GM12878 (cell line): ENCODE results near the gene IDS. TPM values are rescaled to one million over a fixed set of nuclear protein-coding genes. Genes with fewer than 3 reads are reported as not detected.
"Not testable (repeated sequence)": the region's sequence is repeated elsewhere in the genome, so short reads cannot be mapped to it uniquely, and the experiment has no call there.

Experiments used
- ATAC-seq: fragments of 200-7000 bp; cut with Tn5 transposase; 3 replicates; pipeline ENCODE4 v1.9.1; 2020; ENCODE audit warnings: mild to moderate bottlenecking, moderate library complexity
- BruUV-seq: library from RNA; stranded (reverse); fragments of 400-500 nt; replicated peaks from 2 replicates; lab custom pipeline; 2021; lab: Mats Ljungman, UMichigan
- CTCF ChIA-PET: fragments of 300-600 bp; sonication (Branson Sonifier 250); formaldehyde crosslinking; extraction: SDS; loops from one replicate; lab custom pipeline; 2021; ENCODE audit warnings: inconsistent platforms; lab: Yijun Ruan, JAX
- POLR2A ChIA-PET: fragments of 350-600 bp; formaldehyde crosslinking; extraction: SDS; loops from one replicate; lab custom pipeline; 2021; ENCODE audit warnings: inconsistent platforms; lab: Charles Lee
- RAD21 ChIA-PET: fragments of 300-600 bp; sonication (Branson Sonifier 250); formaldehyde crosslinking; loops from one replicate; lab custom pipeline; 2023; ENCODE audit warnings: antibody characterized with exemption; ENCODE audit not compliant: unreplicated experiment; lab: Charles Lee
- SMC1A ChIA-PET: fragments of 300-600 bp; sonication (Branson Sonifier 250); formaldehyde crosslinking; loops from one replicate; lab custom pipeline; 2023; ENCODE audit not compliant: unreplicated experiment, uncharacterized antibody; lab: Charles Lee
- DNase-seq: peaks from one replicate; pipeline ENCODE4 v3.0.0-alpha.2; 2011; ENCODE audit warnings: low read depth, low spot score
- FAIRE-seq: peaks from 3 replicates; lab custom pipeline; 2011; peaks lifted over from hg19 to GRCh38; lab: Jason Lieb, UNC
- H2AFZ ChIP-seq: 2 replicates; pipeline ENCODE4 v1.6.0; 2011; ENCODE audit warnings: low read depth, low read length, control low read depth; ENCODE audit not compliant: control insufficient read depth
- H3K27ac ChIP-seq: 2 replicates; pipeline ENCODE4 v1.5.1; 2011; ENCODE audit warnings: control low read depth; ENCODE audit not compliant: control insufficient read depth, insufficient read depth
- H3K27me3 ChIP-seq, 2 experiments: replicated peaks in 1 of 2; 2 replicates each; pipeline versions ENCODE4 v1.6.0 to v1.6.1; 2011; ENCODE audit warnings: low read length in 1 of 2; ENCODE audit not compliant: control insufficient read depth in 2 of 2, insufficient read depth in 2 of 2
- H3K36me3 ChIP-seq, 2 experiments: 2 replicates each; pipeline ENCODE4 v1.5.1; 2011; ENCODE audit warnings: low read length in 1 of 2; ENCODE audit not compliant: control insufficient read depth in 2 of 2, insufficient read depth in 2 of 2
- H3K4me1 ChIP-seq: 2 replicates; pipeline ENCODE4 v1.6.1; 2011; ENCODE audit warnings: mild to moderate bottlenecking, low read length, moderate library complexity, mixed read lengths; ENCODE audit not compliant: control insufficient read depth, insufficient read depth
- H3K4me2 ChIP-seq: 2 replicates; pipeline ENCODE4 v1.6.0; 2011; ENCODE audit warnings: control low read depth; ENCODE audit not compliant: control insufficient read depth, insufficient read depth
- H3K4me3 ChIP-seq: fragments of 200-600 bp; sonication (generic); 2 replicates; pipeline ENCODE4 v1.5.1; 2016
- H3K79me2 ChIP-seq: 2 replicates; pipeline ENCODE4 v1.6.0; 2011; ENCODE audit warnings: low read length; ENCODE audit not compliant: control insufficient read depth, insufficient read depth
- H3K9ac ChIP-seq: 2 replicates; pipeline ENCODE4 v1.8.0; 2011; ENCODE audit warnings: low read length, control low read depth, mixed read lengths; ENCODE audit not compliant: control insufficient read depth, insufficient read depth
- H3K9me3 ChIP-seq: replicated peaks from 3 replicates; pipeline ENCODE4 v1.5.1; 2011; ENCODE audit warnings: mild to moderate bottlenecking, low read length; ENCODE audit not compliant: control insufficient read depth, insufficient read depth
- H4K20me1 ChIP-seq: 2 replicates; pipeline ENCODE4 v1.6.0; 2011; ENCODE audit not compliant: control insufficient read depth, insufficient read depth
- CHD1 ChIP-seq: IDR thresholded peaks from 2 replicates; pipeline ENCODE4 v1.6.1; 2012; ENCODE audit warnings: low read depth, low read length, improper control_type of control experiment
- ESRRA ChIP-seq: IDR thresholded peaks from 2 replicates; pipeline ENCODE4 v1.6.1; 2012; ENCODE audit warnings: mild to moderate bottlenecking, low read length, improper control_type of control experiment
- PML ChIP-seq: IDR thresholded peaks from 2 replicates; pipeline ENCODE4 v1.6.1; 2012; ENCODE audit warnings: low read length, inconsistent platforms
- POU2F2 ChIP-seq: IDR thresholded peaks from 3 replicates; pipeline ENCODE4 v1.6.1; 2011; ENCODE audit warnings: low read depth, mild to moderate bottlenecking, low read length, borderline replicate concordance
- RELA ChIP-seq: fragments of 450-650 bp; IDR thresholded peaks from 2 replicates; pipeline ENCODE4 v1.8.0; 2014; ENCODE audit warnings: borderline replicate concordance; ENCODE audit not compliant: partially characterized antibody
- REST ChIP-seq: IDR thresholded peaks from 2 replicates; pipeline ENCODE4 v1.6.1; 2012; ENCODE audit warnings: mild to moderate bottlenecking, low read depth, low read length
- TCF3 ChIP-seq: IDR thresholded peaks from 2 replicates; pipeline ENCODE4 v1.6.1; 2012; ENCODE audit warnings: low read depth, mild to moderate bottlenecking, low read length, borderline replicate concordance; ENCODE audit not compliant: insufficient read depth
- ZNF592 ChIP-seq: fragments of 450-650 bp; IDR thresholded peaks from 2 replicates; pipeline ENCODE4 v1.6.1; 2017; ENCODE audit warnings: mild to moderate bottlenecking, moderate library complexity
- WGBS: methylation state at CpG from one replicate; pipeline ENCODE4 v1.1.6; 2016; ENCODE audit warnings: low lambda C conversion rate; ENCODE audit not compliant: insufficient replicate concordance, insufficient coverage; ENCODE audit errors: missing lambda C conversion rate; 5-methylcytosine and 5-hydroxymethylcytosine counted together
- in situ Hi-C: fragments of 300-500 bp; cut with MboI; formaldehyde crosslinking; loops from 9 replicates; pipeline ENCODE4 v1.14.3; 2018; ENCODE audit warnings: mixed read lengths
- intact Hi-C: fragments of 100-400 bp; cut with micrococcal nuclease; formaldehyde crosslinking; loops from one replicate; pipeline ENCODE4 v1.14.2; 2022; ENCODE audit not compliant: unreplicated experiment
- polyA plus RNA-seq, 11 experiments: library from polyadenylated mRNA; depleted of rRNA in 4 of 11; unstranded in 6 of 11; stranded (reverse) in 5 of 11; fragments of >200 nt; fragmentation: Nextera tagmentation in 4 of 11; fragmentation: Illumina TruSeq in 1 of 11; extraction: Ambion mirVana in 4 of 11; extraction: Trizol in 1 of 11; gene quantifications; 1 replicate in 1 of 11; 2 replicates in 10 of 11; pipeline versions ENCODE4 v1.2.1 to v1.2.3, GENCODE V29; 2011 to 2016; ENCODE audit warnings: inconsistent platforms in 2 of 11, missing spikeins in 2 of 11, low read depth in 1 of 11
- total RNA-seq, 4 experiments: library from RNA; depleted of rRNA in 3 of 4; stranded (reverse); fragments of >200 nt in 3 of 4; fragmentation: Illumina TruSeq in 1 of 4; extraction: Trizol in 1 of 4; gene quantifications; 2 replicates each; pipeline versions ENCODE4 v1.2.1 to v1.2.3, GENCODE V29; 2013 to 2021
- TF ChIP-seq, protein P1 (sequence below): fragments of 450-650 bp; IDR thresholded peaks from 2 replicates; pipeline ENCODE4 v1.6.1; 2018; ENCODE audit warnings: borderline replicate concordance, mild to moderate bottlenecking; ENCODE audit not compliant: partially characterized antibody
- TF ChIP-seq, protein P2 (sequence below): fragments of 450-650 bp; IDR thresholded peaks from 2 replicates; pipeline ENCODE4 v1.6.1; 2016; ENCODE audit warnings: mild to moderate bottlenecking

IDS gene
- total and polyA plus RNA-seq, 10 of the 15 experiments (the other 5 are each of a cell fraction or from before 2014, with no cell fraction given), result 6.1 to 79.1 (median 51.7) TPM

- peak; percentile 38; the same call in 1 of the 2 replicates for TF ChIP-seq REST
- no peak for TF ChIP-seq ZNF592
- TF ChIP-seq ESRRA, result no peak
- TF ChIP-seq, protein P1, sequence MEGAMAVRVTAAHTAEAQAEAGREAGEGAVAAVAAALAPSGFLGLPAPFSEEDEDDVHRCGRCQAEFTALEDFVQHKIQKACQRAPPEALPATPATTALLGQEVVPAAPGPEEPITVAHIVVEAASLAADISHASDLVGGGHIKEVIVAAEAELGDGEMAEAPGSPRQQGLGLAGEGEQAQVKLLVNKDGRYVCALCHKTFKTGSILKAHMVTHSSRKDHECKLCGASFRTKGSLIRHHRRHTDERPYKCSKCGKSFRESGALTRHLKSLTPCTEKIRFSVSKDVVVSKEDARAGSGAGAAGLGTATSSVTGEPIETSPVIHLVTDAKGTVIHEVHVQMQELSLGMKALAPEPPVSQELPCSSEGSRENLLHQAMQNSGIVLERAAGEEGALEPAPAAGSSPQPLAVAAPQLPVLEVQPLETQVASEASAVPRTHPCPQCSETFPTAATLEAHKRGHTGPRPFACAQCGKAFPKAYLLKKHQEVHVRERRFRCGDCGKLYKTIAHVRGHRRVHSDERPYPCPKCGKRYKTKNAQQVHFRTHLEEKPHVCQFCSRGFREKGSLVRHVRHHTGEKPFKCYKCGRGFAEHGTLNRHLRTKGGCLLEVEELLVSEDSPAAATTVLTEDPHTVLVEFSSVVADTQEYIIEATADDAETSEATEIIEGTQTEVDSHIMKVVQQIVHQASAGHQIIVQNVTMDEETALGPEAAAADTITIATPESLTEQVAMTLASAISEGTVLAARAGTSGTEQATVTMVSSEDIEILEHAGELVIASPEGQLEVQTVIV, result no peak
- no peak for TF ChIP-seq RELA
- TF ChIP-seq, protein P2, sequence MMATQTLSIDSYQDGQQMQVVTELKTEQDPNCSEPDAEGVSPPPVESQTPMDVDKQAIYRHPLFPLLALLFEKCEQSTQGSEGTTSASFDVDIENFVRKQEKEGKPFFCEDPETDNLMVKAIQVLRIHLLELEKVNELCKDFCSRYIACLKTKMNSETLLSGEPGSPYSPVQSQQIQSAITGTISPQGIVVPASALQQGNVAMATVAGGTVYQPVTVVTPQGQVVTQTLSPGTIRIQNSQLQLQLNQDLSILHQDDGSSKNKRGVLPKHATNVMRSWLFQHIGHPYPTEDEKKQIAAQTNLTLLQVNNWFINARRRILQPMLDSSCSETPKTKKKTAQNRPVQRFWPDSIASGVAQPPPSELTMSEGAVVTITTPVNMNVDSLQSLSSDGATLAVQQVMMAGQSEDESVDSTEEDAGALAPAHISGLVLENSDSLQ, result 0 out of 2 replicates have a peak, but pooled peaks have one; percentile 35
- 0 out of 2 replicates have a peak, but pooled peaks have one; percentile 35 for TF ChIP-seq TCF3
- peak; percentile 57; the same call in 2 of the 3 replicates for TF ChIP-seq POU2F2
- 0 out of 2 replicates have a peak, but pooled peaks have one; percentile 24 for TF ChIP-seq PML
- TF ChIP-seq CHD1, result no peak
These were observed at the start of gene IDS (continued) for GRCh38 chrX:149504915-149505651.

- SMC1A ChIA-PET, H3K4me2 ChIP-seq, H3K9me3 ChIP-seq, ATAC-seq, H3K36me3 ChIP-seq, H4K20me1 ChIP-seq, H3K9ac ChIP-seq, CTCF ChIA-PET, intact Hi-C loops, H3K27ac ChIP-seq, H3K79me2 ChIP-seq, H3K4me1 ChIP-seq, DNase-seq, POLR2A ChIA-PET, H3K4me3 ChIP-seq, FAIRE-seq, H2AFZ ChIP-seq, in situ Hi-C loops, H3K27me3 ChIP-seq, RAD21 ChIA-PET, BruUV-seq: not testable (repeated sequence)
- WGBS, result 71% methylated on average over 2 of the region's 6 CpGs
These were observed 46.8 kb upstream of the IDS start for GRCh38 chrX:149551939-149552248.
